Gastrocnemius medialis (tissue), 4 donors: ENCODE measurements around the gene PURA.

Source experiments
- POLR2A ChIP-seq, 2 donors: fragments of 450-650 bp; IDR thresholded peaks; one replicate each; pipeline ENCODE4 v1.6.1; 2017; ENCODE audit warnings: antibody characterized with exemption in 2 of 2, mild to moderate bottlenecking in 2 of 2, moderate library complexity in 2 of 2
- TF ChIP-seq, protein P1 (sequence below), 5 experiments: fragments of 450-650 bp in 3 of 5; fragments of 200-600 bp in 2 of 5; sonication (generic) in 2 of 5; IDR thresholded peaks in 4 of 5; conservative IDR thresholded peaks in 1 of 5; 1 replicate in 4 of 5; 2 replicates in 1 of 5; pipeline ENCODE4 v1.5.1; 2016 to 2019; ENCODE audit warnings: antibody characterized with exemption in 5 of 5, mild to moderate bottlenecking in 3 of 5, moderate library complexity in 3 of 5

DNA sequence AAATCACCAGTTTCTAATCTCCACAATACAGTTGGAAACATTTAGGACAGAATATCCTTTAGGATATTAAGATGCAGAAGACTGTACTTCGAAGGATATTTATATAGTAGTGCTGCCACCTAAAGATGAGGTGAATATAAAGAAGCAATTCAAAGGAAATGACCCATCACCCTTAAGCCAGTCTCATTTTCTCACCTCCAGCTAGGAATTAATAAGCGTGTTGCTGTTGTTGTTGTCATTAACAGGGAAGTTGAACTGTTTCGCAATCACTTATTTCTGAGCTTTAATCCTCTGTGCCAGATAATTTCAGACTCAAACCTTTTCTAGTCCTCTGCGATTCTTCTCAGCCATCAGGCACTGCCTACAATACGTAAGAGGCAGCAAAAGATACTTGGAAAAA lies 7.8 kb upstream of the PURA start:
- TF ChIP-seq POLR2A (IDR thresholded peaks at IDR 0.05), result no peak
- TF ChIP-seq, protein P1, sequence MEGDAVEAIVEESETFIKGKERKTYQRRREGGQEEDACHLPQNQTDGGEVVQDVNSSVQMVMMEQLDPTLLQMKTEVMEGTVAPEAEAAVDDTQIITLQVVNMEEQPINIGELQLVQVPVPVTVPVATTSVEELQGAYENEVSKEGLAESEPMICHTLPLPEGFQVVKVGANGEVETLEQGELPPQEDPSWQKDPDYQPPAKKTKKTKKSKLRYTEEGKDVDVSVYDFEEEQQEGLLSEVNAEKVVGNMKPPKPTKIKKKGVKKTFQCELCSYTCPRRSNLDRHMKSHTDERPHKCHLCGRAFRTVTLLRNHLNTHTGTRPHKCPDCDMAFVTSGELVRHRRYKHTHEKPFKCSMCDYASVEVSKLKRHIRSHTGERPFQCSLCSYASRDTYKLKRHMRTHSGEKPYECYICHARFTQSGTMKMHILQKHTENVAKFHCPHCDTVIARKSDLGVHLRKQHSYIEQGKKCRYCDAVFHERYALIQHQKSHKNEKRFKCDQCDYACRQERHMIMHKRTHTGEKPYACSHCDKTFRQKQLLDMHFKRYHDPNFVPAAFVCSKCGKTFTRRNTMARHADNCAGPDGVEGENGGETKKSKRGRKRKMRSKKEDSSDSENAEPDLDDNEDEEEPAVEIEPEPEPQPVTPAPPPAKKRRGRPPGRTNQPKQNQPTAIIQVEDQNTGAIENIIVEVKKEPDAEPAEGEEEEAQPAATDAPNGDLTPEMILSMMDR (IDR thresholded peaks at IDR 0.05 in 4 of 5, conservative IDR thresholded peaks at IDR 0.05 in 1 of 5), result no peak
